ENCODE measurements around the gene CABP7.
A peak's percentile ranks its signal among the peaks of the same experiment; 100 is the strongest.

- TF ChIP-seq CTCF (IDR thresholded peaks at IDR 0.05) (peak in 1 of 3 experiments; percentile 21), POLR2A (IDR thresholded peaks at IDR 0.05) (no peak)
These were observed 52.4 kb downstream of the CABP7 start for GRCh38 chr22:29772170-29772641.
